GM18508 (cell line): ENCODE data around the gene CLIP4.
"Not testable (repeated sequence)": the region's sequence is repeated elsewhere in the genome, so short reads cannot be mapped to it uniquely, and the experiment has no call there.

Source experiments
- ATAC-seq: cut with Tn5 transposase; IDR thresholded peaks from one replicate; pipeline ENCODE4 v1.9.1; 2021; ENCODE audit warnings: moderate number of reproducible peaks; ENCODE audit not compliant: insufficient read depth, unreplicated experiment

Gene CLIP4

DNA sequence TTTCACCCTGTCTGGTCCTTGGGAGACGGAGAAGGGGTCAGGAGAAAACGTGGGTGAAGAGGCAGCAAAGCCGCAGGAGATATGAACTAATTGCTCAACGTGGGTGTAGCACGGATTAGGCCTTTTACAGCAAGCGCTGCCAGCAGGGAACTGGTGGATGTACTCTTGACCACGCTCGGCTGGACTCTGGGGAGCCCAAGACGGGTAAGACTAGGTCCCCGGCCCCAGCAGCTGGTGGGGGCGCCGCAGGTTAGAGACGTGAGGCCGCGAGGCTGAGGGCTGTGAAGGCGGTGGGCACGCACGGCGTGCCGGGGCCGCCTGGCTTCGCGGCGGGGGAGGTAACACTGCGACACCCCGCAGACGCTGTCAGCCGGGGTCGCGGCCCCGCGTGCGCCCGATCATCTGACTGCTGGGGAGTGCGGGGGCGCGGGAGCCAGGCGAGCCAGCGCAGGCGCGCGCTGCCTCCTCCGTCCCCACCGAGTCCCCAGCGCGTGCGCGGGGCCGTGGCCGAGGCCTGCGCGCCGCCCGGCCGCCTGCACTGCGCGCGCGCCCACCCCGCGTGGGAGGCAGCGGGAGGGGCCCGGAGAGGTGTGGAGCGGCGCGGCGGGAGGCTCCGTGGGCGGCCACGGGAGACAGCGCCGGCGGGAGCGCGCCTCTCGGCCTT, at the start of gene CLIP4:
CLIP4 (plus strand) TSS at position 470 of the 664 bp plus-strand sequence. CDS start 5,974 bp downstream, outside the sequence.
- ATAC-seq: no peak

DNA sequence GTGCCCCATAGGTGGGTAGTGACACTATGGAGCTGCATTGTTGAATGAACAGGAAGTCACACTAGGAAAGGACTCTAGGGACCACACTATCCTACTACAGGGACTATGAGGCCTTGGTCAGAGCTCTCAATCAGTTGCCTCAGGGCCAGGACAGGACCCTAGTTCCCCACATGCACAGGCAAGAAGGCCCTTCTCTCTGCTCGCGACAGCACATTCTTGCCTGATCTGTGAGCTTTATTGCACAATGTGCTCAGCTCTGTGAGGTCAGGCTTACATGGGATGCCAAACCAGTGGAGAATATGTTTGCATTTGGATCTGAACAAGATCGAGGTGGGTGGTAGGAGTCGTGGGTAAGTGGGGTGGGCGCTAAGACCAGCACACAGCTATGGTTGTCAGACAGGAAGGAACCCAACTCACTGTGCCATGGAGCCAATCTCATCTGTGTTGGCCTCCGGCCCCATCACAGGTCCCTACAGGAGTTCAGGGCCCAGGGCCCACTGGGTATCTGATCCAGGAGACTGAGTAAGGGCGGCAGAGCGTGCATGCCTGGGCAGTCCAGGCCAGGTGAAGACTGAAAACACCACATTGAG, 48.8 kb upstream of the CLIP4 start:
- ATAC-seq: no peak

- no peak for ATAC-seq
Measured at GRCh38 chr2:29066997-29067605, 48.1 kb upstream of the CLIP4 start.

- ATAC-seq: no peak
Measured at GRCh38 chr2:29068513-29068912, 46.7 kb upstream of the CLIP4 start.

DNA sequence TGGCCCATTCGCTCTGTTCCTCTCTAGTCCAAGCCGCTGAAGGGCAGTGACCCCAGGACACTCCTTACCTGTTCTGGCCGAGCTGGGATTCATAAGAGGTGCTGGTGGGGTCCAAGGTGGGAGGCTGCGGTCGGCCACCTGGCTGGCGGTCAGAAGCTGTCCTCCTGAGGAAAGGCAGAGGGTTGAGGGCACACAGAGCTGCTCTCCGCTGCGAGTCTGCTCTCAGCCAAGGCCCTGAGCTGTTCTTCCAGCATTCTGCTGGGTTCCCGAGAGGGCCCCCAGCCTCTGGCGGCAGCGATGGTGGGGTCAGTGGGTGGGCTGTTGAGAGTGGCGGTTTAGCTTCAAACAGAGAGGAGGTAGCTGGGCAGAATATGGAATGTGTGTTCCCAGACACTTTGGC, 44.7 kb upstream of the CLIP4 start:
- ATAC-seq: no peak

GRCh38 chr2:29071032-29071975, 43.9 kb upstream of the CLIP4 start:
- ATAC-seq: no peak

DNA sequence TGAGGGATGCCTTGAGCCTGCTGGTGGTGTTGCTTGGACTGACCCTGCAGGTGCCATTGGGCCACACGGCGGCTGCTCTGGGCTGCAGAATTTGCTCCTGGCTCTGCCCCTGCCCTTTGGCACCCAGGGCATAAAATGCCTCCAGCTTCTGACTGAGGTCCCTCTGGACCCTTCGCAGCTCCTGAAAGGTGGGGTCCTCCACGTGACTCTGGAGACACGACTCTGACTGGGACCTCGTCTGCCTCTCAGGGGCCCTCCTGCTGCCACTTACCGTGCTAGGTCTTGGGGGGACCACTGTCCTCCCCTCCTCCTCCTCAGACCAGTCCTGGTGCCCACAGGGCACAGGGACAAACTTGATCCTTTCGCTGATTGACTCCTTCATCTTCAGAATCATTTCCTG, 43.0 kb upstream of the CLIP4 start:
- ATAC-seq: no peak

GRCh38 chr2:29072971-29073725, 42.1 kb upstream of the CLIP4 start:
- ATAC-seq: no peak

DNA sequence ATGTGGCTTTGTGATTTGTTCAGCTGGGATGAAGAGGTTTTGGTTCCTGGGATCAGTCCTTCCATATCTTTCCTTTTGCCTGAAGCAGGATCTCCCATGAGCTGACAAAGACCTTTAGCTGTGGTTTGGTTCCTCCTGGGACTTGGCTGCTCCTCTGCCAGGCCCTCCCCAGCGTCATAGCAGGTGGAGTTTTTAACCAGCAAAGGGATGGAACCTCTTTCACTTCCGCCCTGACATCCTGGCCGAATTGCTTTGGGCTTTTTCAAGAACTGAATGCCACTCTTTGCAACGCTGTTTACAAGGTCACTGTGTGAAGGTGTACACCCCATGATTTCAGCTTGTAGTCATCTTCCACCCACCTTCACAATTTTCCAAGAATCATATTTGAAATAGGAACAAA, 41.3 kb upstream of the CLIP4 start:
- no peak for ATAC-seq

GRCh38 chr2:29074411-29074810, 40.8 kb upstream of the CLIP4 start, which contains the start of gene PCARE:
TSS of gene PCARE (minus strand) at chr2:29074523. CDS start at chr2:29074261, 262 bp downstream.
- no peak for ATAC-seq

- no peak for ATAC-seq
Measured at GRCh38 chr2:29075894-29076705, 39.1 kb upstream of the CLIP4 start.

DNA sequence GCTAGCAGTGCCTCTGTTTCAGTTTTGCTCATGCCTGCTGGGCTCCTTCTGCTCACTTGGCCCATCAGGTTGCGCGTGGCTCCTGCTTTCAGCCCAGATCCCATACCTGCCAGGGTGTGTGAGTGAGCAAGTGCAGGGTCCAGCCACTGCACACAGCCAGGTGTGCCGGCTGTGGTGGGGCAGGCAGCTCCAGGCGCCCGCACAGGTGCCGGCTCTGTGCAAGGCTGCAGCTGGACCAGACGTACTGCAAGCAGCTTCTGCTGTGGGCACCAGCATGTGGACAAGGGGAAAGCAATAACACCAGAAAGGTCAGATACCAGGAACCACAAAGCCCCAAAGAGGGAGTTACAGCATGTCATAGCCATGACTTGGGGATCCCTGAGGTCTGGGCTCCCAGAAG, 35.3 kb upstream of the CLIP4 start:
- ATAC-seq: no peak

DNA sequence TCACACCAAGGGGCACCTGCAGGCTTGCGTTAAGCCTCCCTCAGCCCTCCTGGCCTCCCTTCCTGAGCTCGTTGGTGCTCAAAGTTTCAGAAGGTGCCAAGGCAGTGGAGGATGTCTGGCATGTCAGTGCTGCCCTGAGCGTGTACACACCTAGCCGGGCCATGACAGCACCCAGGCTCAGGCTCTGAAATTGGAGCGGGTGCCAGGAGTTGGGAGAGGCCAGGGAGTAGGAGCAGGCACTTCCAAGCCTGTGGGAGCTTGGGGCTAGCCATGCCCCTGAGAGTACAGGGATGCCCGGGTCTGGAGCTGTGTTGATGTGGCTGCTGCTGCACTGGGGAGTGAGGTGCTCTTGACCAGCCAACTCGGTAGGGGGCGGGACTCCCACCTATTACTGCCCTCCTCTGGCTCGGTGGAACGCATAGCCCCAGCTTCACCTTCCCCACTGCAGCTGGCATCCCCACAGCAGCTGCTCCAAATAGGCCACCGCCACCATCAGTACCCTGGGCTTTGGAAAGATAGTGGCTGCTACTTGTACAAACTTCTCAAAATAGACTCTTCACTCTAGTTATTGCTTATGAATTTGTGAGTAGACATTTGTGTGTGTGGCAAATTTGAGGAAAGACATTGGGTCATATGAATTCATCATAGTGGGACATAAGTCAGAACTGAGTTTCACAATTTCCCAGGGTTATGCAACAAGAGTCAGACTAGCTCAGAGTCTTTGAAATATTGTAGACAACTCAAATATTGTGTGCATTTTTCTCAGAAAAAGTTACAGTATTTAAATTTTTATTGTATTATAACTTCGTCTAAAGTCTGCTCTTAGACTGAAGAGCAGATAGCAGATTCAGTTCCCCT, 34.1 kb upstream of the CLIP4 start:
- ATAC-seq: no peak

- no peak for ATAC-seq
Measured at GRCh38 chr2:29082804-29083495, 32.3 kb upstream of the CLIP4 start.

GRCh38 chr2:29084554-29084953, 30.7 kb upstream of the CLIP4 start:
- ATAC-seq: no peak

GRCh38 chr2:29090311-29090710, 24.9 kb upstream of the CLIP4 start:
- ATAC-seq: not testable (repeated sequence)

- no peak for ATAC-seq
Measured at GRCh38 chr2:29096969-29097368, 18.2 kb upstream of the CLIP4 start.

GRCh38 chr2:29097569-29097968, 17.6 kb upstream of the CLIP4 start:
- ATAC-seq: no peak
